Superior temporal gyrus (tissue), 1 donor: ENCODE data around the gene NAT10.

Experiments used
- DNase-seq: peaks from one replicate; pipeline ENCODE4 v3.0.0-alpha.2; 2016; ENCODE audit errors: extremely low spot score

Gene NAT10

DNA sequence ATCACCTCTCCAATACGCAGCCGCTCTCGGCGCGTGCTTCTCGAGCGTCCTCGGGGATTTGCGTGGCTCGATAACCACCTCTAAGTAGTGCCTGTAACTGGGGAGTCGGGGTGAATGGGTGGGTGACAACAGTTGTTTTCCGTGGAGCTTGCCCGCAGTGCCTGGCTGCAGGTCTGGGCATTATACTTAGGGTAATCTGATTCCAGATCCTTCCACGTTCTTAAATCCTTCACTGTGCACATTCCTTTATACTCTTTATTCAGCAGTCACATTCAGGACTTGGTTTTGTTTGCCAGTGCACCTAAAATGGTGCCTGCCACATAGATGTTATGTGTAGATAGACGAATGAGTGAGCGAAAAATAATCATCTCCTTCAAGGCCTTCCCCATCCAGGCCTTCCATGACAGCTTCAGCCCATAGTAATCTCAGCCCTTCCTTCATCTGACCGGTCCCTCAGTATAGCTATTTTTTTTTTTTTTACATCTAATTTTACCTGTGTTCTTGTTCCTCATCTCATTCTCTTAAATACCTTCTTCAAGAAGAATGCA, 602 bp downstream of the NAT10 start:
- DNase-seq = no peak

DNA sequence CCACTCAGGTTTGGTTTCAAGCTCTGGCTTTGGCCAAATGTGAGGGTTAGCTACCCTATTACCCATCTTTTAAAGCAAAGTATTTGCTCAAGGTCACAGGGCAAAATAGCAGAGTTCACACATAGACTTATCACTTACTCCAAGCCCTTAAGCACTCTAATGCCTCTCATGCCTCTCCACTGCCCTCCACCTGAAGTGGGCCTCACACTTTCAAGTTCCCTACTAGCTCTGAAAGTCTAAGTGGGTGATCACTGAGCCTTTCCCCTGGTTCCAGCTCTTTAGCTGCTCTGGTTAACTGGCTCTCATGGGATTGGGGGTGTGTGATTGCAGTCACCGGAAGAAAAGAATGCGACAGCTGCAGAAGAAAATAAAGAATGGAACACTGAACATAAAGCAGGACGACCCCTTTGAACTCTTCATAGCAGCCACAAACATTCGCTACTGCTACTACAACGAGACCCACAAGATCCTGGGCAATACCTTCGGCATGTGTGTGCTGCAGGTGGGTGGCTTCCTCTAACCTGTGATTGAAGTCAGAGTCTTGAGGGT, 6.4 kb downstream of the NAT10 start:
- DNase-seq = no peak

DNA sequence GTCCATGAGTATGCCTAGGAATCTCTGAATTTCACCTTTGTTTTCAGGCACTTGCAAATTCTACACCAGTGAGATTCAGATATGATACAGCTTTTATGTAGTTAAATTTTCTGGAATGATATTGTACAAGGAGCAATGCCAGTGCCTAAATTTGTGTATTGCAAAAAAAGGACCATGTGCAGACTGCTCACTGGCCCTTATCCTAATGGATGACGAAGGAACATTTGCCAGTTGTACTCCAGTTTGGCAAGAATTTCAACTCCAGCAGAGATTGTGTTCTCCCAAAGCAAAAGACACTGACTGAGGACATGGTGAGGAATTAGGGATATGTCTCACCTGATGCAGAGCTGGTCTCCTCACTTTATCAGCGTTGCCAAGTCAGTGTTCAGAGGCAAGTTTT, 8.6 kb downstream of the NAT10 start:
- no peak for DNase-seq

DNA sequence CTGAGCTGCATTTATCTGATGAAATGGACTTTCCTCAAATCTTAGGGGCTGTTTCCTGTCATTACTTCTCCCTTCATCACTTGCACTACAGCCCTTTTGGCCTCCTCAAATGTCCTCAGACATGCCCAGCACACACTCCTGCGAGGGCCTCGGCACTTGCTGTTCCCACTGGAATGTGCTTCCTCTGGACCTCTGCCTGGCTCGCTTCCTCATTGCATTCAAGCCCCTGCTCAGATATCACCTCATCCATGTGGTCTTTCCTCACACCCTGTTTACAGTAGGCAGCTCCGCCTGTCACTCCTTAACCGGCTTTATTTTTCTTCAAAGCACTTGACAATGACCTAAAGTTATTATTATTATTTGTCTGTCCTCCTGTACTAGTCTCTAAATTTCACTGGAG, 9.0 kb downstream of the NAT10 start:
- no peak for DNase-seq

DNA sequence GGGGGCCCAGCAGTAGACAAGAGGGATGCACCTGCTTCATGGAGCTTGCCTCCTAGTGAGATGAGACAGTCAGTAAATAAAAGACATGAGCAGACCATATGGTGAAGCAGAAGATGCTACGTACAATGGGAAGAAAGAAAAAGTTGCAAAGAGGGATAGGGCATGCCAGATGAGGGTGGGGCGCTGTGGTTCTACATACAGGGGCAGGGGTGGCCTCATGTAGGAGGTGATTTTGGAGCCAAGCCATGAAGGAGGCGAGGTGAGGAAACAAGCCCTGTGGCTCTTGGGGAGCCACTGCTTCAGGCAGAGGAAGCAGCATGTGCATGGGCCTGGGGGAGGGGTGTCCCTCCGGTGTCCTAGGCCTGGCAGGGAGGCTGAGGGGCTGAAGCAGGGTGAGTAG, 15.2 kb downstream of the NAT10 start:
- DNase-seq = no peak

DNA sequence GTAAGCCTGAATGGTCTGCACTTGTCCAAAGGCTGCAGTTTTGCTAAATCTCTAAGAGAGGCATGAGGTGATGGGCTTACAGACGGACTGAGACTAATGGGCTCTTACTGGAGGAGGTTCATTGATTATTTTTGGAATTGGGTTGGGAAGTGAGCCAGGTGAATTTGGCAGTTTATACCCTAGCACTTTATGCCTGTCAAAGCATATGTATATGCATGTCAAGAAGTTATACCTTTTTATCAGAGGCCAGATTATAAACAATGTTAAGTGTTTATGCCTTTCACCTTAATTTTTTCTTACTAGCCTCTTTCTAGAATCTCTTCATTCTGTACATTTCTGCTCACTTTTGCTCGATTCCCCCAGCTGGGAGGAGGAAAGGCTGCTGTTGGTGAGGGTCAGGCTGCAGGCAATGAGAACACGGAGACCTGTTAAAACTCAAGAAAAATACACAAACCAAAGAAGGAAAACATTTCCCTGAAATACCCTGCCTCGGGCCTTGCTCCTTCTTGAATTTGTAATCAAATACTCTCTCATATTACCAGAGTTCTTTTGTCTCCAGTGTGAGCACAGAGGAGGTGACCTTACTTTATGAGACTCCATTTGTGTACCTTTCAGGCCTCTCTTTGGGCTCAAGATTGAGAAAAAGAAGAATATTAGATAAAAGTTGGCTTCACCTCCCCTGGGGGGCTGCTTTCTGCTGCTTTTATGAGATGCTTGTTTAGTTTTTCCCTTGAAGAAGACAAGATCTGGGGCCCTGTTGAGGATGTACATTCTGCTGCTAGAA, 19.6 kb downstream of the NAT10 start:
- DNase-seq = no peak

DNA sequence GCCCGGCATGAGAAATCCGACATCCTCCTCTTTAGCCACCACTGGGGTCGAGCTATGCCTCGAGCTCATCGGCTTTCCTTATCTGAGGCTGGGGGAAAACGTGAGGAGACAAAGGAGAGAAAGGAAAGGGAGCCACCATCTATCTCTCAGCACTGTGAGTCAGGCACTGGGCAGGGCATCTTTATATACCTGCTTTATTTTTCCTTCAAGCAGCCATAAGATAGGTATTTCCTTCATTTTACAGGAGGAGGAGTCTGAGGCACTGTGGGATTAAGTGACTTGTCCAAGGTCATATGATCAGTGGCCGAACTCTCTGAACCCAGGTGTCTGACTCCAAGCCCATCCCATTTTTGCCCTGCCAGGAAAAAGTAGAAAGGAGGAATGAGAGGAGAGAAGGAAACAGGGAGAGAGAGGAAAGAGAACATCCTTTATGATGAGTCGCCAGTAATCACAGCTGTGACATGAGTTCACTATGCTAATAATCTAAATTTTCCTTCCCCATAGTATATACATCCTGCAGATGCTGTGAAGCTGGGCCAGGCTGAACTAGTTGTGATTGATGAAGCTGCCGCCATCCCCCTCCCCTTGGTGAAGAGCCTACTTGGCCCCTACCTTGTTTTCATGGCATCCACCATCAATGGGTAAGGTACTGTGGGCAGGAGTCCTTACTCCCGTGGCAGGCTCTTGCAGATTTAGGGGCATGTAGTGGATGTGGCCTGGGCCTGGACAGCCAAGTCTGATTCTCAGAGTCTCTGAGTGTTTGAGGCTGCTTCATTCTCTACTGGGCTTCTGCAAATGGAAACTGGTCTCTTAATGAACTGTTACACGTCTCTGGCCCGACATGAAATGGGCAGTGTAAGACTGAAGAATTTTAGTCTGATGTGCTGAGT, 21.8 kb downstream of the NAT10 start:
- no peak for DNase-seq

DNA sequence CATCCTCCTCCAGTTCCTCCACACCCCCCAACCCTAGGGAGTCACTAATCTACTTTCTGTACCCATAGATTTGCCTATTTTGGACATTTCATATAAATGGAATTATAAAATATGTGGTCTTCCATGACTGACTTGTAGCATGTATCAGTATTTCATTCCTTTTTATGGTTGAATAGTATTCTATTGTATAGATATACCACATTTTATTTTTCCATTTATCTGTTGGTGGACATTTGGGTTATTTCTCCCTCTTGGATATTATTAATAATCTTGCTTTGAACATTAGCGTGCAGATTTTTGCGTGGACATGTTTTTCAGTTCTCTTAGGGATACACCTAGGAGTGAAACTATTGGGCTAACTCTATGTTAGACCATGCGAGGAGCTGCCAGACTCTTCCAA, 23.4 kb downstream of the NAT10 start:
- no peak for DNase-seq

DNA sequence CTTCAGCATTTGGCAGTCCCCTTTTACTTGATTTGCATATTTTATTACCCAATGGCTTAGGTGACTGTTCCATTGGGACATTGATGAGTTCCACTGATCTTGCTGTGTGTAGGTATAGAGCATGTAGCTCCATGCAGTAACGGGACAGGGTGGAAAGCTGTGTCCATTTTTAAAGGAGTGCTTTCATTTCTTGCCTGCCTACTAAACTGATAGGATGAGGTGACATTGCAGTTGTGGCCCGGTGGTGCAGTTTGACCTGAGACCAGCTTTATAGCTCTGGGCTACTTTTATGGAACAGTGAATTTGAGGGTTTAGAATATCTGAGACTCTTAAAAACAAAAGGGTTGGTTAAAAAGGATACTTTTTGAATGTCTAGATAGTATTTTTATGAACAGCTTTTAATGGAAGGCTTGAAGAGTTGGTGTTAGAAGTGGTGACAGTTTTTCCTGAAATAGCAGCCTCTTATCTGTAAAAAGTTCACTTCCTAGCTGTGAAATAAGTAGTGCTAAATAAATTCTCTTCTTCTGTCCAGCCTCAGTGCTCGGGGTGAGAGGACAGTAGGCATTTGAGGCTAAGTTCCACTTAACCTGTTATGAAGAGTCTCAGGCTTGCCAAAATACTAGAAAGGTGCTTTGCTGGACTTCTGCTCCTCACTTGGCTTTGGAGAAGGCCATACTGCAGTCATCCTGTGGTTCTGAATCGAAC, 27.0 kb downstream of the NAT10 start:
- DNase-seq = no peak

DNA sequence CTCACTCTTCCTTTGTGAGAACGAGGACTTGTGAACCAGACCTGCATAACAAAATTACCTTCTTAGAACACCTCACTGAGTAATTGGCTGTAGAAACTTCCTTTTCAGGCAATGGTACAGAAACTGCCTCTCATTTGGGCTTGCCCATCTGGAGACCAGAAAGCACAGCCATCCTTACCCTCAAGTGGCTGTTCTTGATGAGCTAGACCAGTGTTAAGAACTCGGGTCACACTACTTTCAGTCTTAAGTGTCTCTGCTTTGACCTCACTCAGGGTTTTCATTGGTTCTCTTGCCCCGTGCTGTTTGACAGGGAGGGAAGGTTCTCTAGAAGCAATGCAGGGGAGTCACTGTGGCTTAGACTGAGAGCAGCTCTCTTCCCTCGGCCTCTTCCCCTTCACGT, 29.3 kb downstream of the NAT10 start:
- DNase-seq = no peak

DNA sequence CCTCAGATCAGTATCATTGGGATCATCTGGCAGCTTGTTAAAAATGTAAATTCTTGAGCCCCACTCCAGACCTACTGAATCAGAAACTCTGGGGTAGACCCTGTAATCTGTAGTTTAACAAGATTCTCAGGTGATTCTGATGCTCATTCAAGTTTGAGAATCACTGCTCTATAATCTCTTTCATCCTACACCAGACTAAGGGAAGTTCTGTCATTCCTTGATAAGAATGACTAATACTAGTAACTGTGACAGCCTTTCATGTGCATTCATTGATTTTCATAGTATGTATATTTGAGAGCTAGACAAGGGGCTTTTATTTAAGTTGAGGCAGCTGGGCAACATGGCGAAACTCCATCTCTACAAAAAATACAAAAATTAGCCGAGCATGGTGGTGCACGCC, 30.0 kb downstream of the NAT10 start:
- DNase-seq = no peak

DNA sequence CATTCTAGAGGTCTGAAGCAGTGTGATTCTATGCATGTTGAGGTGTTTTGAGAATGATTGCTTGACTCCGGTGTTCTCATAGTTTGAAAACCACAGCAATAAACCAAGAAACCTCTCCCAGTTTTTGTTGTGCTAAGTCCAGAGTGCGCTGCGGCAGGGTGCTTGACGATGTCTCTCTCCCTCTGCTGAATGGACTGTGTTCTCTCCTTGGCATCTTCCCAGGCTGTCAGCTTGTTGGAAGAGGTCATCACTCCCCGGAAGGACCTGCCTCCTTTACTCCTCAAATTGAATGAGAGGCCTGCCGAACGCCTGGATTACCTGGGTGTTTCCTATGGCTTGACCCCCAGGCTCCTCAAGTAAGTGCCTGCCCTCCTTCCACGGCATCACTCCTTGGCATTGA, 31.0 kb downstream of the NAT10 start:
- no peak for DNase-seq

DNA sequence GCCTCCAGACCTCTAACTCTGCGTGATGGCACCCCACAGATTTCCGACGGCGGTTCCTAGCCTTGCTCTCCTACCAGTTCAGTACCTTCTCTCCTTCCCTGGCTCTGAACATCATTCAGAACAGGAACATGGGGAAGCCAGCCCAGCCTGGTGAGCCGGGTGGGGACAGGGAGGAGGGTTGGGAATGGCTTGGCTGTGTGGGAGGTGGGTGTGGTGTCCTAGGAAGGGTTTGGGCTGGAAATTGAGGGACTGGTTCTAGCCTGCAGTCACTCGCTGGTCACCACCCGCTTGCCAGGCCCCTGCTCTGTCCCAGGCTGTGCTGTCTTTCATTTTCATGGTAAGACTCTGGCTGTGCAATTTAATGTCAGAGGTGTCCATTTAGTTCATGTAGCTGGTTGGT, 33.9 kb downstream of the NAT10 start:
- no peak for DNase-seq

DNA sequence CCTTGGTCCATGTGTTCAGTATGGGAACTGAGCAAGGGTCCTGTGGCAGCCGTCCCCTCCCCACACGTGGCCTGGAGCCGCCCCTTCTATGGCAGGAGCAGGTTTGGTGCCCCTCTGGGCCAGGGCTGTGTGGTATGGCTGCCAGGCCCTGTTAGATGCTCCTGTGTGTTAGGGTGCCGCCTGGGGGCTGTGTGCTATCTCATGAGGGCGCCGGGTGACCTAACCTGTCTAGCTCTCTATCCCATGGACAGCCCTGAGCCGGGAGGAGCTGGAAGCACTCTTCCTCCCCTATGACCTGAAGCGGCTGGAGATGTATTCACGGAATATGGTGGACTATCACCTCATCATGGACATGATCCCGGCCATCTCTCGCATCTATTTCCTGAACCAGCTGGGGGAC, 34.7 kb downstream of the NAT10 start:
- no peak for DNase-seq

DNA sequence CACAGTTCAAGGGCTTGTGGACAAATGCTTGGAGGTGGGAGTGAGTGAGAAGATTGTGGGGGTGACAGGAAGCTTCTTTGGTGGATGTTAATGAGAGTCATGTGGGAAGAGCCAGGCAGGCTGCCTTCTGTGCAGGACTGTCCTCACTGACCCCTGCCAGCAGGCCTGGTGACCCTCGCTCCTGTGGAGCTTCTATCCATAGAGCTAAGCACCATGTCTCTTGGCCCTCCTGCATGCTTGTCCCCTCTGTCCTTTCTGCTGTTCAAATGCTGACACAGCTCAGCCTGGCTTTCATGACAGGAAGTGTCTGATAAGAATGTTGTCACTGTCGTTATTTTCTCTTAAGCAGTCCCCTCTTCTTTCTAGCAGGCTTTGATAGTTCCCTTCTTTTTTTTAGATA, 37.6 kb downstream of the NAT10 start:
- no peak for DNase-seq

DNA sequence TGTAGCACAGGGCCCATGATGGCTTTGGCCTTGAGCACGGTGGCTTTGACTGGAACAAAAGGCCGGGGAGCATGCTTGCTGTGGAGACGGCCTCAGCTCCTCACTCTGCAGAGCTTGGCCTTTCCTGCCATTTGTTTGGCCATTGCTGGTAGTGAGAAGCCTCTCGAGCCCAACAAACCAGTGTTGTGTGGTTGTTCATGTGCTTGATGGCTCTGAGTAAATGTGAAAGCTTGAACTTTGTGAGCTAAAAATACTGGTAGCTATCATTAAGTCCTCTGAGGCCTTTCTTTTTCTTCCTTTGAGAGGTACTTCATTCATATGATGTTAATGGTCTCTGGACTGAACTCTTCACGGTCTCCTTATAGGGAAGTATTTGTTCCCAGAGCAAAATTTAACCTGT, 39.6 kb downstream of the NAT10 start:
- no peak for DNase-seq

DNA sequence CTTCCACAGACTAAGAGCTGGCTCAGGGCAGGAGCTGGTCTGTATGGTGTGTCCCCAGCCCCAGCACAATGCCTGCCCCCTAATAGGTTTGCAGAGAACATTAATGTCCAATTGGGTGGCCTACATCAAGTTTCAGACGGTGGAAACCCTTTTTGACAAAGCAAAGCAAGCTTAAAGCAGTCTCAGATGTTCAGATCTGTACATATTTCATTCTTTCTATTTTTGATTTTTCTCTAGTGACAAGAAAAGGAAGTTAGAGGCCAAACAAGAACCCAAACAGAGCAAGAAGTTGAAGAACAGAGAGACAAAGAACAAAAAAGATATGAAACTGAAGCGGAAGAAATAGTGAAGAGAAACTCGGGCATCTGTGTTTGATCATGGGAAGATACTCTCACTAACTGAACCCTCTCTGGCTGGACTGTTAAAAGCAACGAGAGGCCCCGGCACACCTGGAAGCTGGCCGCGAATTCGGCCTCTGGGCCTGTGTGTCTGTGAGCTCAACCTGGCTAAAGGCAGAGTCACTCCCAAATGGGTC, 40.5 kb downstream of the NAT10 start:
- no peak for DNase-seq

DNA sequence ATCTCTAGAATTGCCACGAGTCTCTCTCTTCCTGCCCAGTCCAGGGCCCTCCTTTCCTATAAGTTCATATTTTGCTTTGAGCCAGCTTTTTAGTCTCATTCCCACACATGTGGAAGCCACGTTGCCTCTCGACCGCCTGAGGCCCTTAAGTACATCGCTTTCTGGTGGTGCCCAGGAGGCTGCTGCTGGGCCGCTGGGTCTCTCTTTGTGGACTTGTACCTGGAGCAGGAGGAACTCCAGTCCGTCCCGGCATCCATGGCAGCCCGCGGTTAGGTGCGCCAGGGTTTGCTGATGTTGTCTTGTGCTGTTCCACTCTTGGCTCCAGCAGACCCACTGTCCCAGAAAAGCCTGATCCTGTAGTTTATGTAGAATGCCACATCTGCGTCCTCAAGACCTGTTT, 41.0 kb downstream of the NAT10 start:
- DNase-seq = no peak

DNA sequence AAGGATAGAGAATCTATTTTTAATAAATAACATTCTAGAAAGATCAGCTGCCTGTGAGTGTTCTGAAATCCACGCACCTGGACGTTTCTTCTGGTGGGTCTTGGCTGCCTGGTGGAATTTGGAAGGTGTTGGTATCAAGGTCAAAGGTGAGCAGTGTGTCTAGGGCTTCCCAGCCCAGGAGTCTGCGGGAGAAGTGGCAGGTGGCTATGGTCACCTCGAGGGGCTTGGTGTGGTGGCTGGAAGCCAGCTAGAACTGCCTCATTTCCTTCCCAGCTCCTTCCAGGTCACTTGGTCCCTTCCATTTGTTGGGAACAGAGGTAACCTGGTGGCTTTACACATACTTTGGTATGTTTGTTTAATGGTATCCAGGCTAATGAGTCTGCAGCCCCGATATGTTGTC, 41.4 kb downstream of the NAT10 start:
- no peak for DNase-seq

DNA sequence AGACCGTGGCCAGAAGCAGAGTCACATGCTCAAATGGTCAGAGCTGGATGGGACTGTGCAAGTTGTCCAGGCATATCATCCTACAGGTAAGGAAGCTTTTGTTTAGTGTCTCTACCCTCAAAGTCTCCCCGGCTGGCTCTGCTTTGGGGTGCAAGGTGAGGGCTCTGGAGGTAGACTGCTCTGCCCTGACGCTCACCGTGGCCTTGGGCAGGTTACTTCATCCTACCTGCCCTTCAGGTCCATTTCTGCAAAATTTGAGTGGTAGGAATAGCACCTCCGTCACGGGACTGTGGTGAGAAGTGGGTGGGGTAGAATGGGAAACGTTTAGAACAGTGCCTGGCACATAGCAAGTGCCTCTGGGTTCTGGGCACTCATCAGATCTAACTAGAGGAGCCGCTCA, 42.2 kb downstream of the NAT10 start:
- DNase-seq = no peak

DNA sequence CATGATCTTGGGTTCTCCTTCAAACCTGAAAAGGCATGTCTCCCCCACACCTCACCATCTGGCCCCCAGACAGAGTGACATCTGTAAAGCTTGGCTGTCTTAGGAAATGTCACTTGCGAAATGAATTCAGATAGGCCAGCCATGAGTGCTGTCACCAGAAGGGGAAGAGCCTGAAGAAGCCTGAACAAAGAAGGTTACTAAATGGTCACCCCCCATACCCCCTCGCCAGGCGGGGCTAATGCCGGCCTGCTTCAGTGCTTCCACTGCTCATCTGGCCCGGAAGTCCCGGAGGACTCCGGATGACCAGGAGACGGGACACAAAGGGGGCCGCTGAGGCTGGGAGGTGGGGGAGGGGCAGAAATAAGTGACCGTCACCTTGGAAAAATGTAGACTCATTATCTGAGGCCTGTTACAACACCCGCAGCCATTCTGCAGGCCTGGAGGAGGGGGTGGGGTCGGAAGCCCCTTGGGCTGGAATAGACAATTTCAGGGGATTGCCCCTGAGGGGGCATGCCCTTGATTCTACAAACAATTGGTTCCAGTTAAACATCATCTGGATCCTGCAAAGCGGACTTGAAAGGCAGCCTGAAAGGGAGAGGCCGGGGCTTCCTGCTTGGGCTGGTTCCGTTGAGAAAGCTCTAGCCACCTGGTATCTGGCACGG, 43.2 kb downstream of the NAT10 start:
- no peak for DNase-seq
